Activated naive CD8-positive, alpha-beta T cell (primary cell): ENCODE data around the gene MLNR.

Experiments
- H3K27ac Mint-ChIP-seq: one replicate; pipeline ENCODE4 v1.8.0; 2021; ENCODE audit warnings: mixed read lengths
- H3K27me3 Mint-ChIP-seq: one replicate; pipeline ENCODE4 v1.8.0; 2021; ENCODE audit warnings: mixed read lengths
- H3K36me3 Mint-ChIP-seq: one replicate; pipeline ENCODE4 v1.8.0; 2021; ENCODE audit warnings: mixed read lengths
- H3K4me1 Mint-ChIP-seq: one replicate; pipeline ENCODE4 v1.8.0; 2021; ENCODE audit warnings: low read depth, mixed read lengths
- H3K4me3 Mint-ChIP-seq: one replicate; pipeline ENCODE4 v1.8.0; 2021; ENCODE audit warnings: mild to moderate bottlenecking, mixed read lengths
- H3K9me3 Mint-ChIP-seq: one replicate; pipeline ENCODE4 v1.8.0; 2021; ENCODE audit warnings: low read depth, mixed read lengths

Gene MLNR

DNA sequence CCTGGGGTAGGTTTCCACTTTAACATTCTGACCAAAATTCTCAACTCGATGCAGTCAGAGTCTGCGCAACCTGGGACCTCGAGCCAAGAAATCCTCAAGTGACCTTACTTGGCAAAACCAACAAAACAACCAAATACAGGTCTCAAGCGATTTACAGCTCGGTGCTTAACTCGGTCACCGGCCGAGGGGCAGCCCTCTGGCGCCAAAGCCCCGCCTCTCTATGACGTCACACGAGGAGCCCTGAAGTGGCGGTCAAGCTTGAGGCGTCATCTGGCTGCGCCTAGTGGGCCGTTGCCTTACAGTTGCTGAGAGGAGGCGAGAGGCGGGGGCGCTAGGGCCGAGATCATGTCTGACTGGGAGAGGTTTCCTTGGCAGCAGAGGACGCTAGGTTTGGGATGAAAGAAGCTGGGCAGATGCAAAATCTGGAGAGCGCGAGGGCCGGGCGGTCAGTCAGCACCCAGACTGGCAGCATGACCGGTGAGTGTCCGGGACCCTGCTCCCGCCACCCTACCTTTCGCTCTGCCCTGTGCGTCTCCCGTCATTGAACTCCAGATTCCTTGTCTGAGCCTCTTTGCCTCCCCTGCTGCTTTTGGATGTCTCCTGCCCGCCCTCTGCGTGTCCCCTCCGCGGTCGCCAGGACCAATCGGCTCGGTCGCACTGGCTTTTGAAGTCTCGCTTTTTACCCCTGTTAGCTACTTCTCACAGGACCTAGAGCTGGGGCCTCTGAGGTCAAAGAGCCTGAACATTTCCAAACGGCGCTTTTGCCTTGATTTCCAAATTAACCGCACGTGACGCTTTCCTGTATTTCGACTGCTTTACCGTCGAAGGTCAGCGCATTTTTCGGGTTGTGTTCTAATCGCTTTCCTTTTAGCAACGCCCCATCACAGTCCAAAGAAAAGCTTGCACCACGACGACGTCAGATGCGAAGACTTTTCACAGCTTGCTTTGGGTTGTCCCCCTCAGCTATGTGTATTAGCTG lies 27.8 kb downstream of the MLNR start, which contains the start of gene CDADC1:
TSS of gene CDADC1 (plus strand) at position 283 of the 979 bp plus-strand sequence. CDS start at position 396, 113 bp downstream.
- H3K27ac Mint-ChIP-seq, result peak within 1 kb of the TSS; percentile 96
- peak within 1 kb of the TSS; percentile 99 for H3K4me3 Mint-ChIP-seq
- H3K4me1 Mint-ChIP-seq, result peaks cover 46% of the 10 kb centered on the region
- H3K27me3 Mint-ChIP-seq, result no peaks in the 10 kb centered on the region
- no peaks in the 10 kb centered on the region for H3K9me3 Mint-ChIP-seq
- H3K36me3 Mint-ChIP-seq, result no peaks in the 10 kb centered on the region

DNA sequence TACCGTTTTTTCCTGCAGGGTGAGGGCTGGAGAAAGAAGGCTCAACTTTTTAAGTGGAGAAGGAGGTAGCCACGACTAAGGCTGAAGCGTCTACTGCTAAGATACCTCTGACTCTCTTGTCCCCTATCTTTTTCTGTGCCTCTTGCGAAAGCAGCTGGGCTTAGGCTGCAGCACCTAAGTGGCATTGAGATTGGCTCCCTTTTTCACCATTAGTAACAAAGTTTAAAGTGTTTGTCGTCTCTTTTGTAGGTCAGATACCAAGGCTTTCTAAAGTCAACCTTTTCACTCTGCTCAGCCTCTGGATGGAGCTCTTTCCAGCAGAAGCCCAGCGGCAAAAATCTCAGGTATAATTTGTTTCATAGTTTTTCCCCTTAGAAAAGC lies 28.5 kb downstream of the MLNR start:
- H3K4me1 Mint-ChIP-seq, result peaks cover 53% of the 10 kb centered on the region
- H3K27ac Mint-ChIP-seq, result peak overlapping the region; percentile 96
- H3K36me3 Mint-ChIP-seq, result peaks cover 3% of the 10 kb centered on the region

DNA sequence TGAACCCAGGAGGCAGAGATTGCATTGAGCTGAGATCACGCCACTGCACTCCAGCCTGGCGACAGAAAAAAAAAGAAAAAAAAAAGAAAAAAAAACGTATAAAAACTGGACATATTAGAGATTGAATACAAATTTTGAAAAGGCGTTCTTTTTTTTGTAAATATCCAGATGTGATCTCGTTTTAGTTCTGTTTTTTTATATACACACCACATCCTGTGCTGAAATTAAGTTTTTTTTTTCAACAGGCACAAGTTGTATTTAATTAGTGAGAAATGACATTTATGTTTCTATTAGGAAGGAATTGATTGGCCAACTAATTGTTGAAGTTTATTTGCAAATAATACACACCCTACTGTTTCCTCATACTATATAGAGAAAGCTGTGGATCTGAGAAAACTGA lies 31.2 kb downstream of the MLNR start:
- H3K27me3 Mint-ChIP-seq, result no peaks in the 10 kb centered on the region
- H3K36me3 Mint-ChIP-seq, result peaks cover 18% of the 10 kb centered on the region
- no peak overlapping the region for H3K4me3 Mint-ChIP-seq
- H3K9me3 Mint-ChIP-seq, result no peaks in the 10 kb centered on the region
- H3K4me1 Mint-ChIP-seq, result peaks cover 67% of the 10 kb centered on the region
- H3K27ac Mint-ChIP-seq, result no peak overlapping the region

More for the DNA sequence above, 28.5 kb downstream of the MLNR start:
- peak overlapping the region; percentile 99 for H3K4me3 Mint-ChIP-seq
- no peaks in the 10 kb centered on the region for H3K27me3 Mint-ChIP-seq
- H3K9me3 Mint-ChIP-seq, result no peaks in the 10 kb centered on the region

DNA sequence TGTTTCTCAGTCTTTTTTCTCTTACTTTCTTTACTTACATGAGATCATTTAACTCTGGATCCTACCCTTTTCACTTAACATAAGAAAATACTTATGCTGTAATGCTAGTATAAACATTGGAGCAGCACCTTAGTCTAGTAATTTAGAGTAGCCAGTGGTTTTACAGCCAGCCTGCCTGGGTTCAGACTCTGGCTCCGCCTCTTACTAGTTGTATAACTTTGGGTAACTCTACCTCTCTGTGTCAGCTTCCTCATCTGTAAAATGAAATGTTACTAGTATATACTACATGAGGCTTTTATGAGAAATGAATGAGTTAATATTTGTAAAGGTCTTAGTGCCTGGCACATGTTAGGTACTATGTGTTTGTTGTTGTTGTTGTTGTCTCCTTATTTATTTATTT lies 33.2 kb downstream of the MLNR start:
- peaks cover 27% of the 10 kb centered on the region for H3K36me3 Mint-ChIP-seq
- H3K27ac Mint-ChIP-seq, result peak overlapping the region; percentile 46
- no peaks in the 10 kb centered on the region for H3K27me3 Mint-ChIP-seq
- H3K9me3 Mint-ChIP-seq, result no peaks in the 10 kb centered on the region
- H3K4me3 Mint-ChIP-seq, result no peak overlapping the region
- peaks cover 70% of the 10 kb centered on the region for H3K4me1 Mint-ChIP-seq

DNA sequence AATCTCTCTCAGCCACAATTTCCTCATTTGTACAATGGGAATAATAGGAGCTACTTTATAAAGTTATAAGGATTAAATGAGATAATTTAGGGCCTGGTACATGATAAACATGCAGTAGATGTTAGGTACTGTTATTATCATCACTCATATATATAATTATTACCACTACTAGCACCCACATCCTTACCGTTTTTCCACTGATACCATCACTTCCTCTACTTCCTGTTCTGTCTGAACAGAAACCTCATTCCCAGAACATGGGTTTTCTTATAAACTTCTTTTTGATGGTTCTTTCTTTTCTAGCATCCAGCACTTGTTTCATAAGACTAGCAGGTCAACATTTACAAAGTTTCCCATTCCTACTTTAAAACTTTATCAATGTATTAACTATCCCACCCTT lies 33.9 kb downstream of the MLNR start:
- peaks cover 27% of the 10 kb centered on the region for H3K36me3 Mint-ChIP-seq
- no peak overlapping the region for H3K4me3 Mint-ChIP-seq
- peak overlapping the region; percentile 66 for H3K27ac Mint-ChIP-seq
- H3K9me3 Mint-ChIP-seq, result no peaks in the 10 kb centered on the region
- H3K27me3 Mint-ChIP-seq, result no peaks in the 10 kb centered on the region
- H3K4me1 Mint-ChIP-seq, result peaks cover 68% of the 10 kb centered on the region

DNA sequence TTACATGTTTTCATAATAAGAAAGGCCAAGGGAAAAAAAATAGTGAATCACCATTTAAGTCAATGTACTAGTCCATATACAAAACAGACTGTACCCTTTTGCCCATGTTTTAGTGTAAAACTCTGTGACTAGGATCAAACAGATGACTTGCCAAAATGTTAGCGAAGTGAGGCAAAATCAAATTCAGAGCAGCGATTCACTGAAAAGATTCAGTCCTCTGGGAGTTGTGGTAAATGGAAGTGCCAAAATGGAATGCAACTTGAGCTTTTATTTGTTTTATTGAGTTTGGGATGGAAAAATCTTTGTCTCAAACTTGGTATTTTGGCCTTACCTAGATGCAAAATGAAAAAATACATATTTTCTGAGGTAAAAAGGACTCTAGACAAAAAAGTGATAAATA lies 36.7 kb downstream of the MLNR start:
- peak overlapping the region; percentile 17 for H3K4me3 Mint-ChIP-seq
- H3K4me1 Mint-ChIP-seq, result peaks cover 48% of the 10 kb centered on the region
- H3K27ac Mint-ChIP-seq, result peak overlapping the region; percentile 7
- H3K9me3 Mint-ChIP-seq, result no peaks in the 10 kb centered on the region
- peaks cover 36% of the 10 kb centered on the region for H3K36me3 Mint-ChIP-seq
- H3K27me3 Mint-ChIP-seq, result no peaks in the 10 kb centered on the region

DNA sequence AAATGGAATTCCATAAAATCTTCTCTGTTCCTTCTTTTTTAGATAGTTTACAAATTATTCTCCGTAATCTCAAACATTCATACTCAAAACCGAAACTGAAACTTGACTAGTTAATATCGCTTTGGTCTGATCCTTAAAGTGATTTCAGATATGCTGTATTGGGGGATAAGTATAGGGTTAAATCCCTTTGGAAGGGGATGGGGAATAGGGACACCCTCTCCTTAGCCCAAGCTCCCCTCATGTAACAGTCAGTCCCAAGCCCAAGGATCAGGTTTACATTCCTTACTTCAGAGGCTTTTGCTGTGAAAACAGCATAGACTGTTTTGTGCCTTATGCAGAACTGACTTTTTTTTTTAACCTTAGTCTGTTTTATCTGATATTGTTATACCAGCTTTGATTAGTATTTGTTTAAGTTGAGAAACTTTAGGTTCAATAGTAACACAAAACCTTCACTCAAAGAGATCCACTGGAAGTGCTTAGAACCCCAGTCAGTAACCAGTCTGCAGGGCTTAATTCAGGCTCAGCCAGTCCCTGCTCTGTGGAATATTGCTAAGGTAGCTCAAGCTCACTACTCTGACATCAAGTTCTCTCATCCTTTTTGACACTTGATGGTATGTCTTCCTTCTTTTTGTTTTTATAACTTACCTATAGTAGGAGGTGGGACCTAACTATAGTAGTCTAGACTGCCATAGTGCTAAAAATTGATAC lies 38.1 kb downstream of the MLNR start:
- no peak overlapping the region for H3K27ac Mint-ChIP-seq
- H3K9me3 Mint-ChIP-seq, result no peaks in the 10 kb centered on the region
- no peaks in the 10 kb centered on the region for H3K27me3 Mint-ChIP-seq
- peak overlapping the region; percentile 84 for H3K4me3 Mint-ChIP-seq
- peaks cover 37% of the 10 kb centered on the region for H3K36me3 Mint-ChIP-seq
- peaks cover 39% of the 10 kb centered on the region for H3K4me1 Mint-ChIP-seq

DNA sequence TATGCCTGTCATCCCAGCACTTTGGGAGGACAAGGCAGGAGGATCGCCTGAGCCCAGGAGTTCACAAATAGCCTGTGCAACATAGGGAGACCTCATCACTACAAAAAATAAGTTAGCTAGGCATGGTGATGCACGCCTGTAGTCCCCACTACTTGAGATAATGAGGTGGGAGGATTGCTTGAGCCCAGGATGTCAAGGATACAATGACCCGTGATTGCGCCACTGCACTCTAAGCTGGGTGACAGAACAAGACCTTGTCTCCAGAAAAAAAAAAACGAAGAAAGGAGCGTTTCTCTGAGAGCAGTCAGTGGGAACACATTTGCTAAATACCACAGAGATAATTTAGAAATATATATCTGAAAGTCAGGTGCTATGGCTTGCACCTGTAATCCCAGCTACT lies 39.4 kb downstream of the MLNR start:
- Mint-ChIP-seq H3K9me3 (no peaks in the 10 kb centered on the region), H3K36me3 (peaks cover 33% of the 10 kb centered on the region), H3K27ac (no peak overlapping the region), H3K4me3 (no peak overlapping the region), H3K4me1 (peaks cover 28% of the 10 kb centered on the region), H3K27me3 (no peaks in the 10 kb centered on the region)

DNA sequence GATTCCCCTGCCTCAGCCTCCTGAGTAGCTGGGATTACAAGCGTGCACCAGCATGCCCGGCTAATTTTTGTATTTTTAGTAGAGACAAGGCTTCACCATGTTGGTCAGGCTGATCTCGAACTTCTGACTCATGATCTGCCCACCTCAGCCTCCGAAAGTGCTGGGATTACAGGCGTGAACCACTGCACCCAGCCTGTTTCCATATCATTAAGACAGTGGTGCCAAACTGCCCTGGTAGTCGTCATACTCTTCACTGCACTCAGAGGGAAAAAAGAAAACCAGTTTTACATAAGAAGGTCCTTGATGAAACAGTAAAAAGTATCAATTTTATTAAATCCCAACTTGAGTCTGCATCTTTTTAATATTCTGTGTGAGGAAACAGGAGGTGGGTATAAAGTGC lies 42.5 kb downstream of the MLNR start:
- Mint-ChIP-seq H3K27me3 (no peaks in the 10 kb centered on the region), H3K27ac (no peak overlapping the region), H3K9me3 (no peaks in the 10 kb centered on the region), H3K4me3 (no peak overlapping the region), H3K4me1 (peaks cover 11% of the 10 kb centered on the region), H3K36me3 (peaks cover 18% of the 10 kb centered on the region)

DNA sequence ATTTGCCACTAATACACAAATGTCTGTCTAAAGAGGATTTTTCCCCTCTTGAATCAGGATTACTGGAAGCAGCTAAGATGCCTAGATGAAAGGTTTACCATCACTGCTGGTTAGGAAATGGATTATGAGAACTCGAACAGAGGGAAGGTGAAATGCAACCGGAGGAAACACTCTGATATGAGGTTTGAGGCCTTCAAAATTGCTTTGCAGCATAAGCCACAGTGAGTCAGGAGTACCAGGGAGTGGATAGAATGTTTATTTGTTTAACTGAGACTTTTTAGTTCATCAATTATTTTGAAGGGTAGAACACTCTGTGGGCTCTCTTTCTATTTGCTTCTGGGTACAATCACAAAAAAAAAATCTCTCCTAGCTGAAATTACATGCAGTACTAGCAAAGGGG lies 45.7 kb downstream of the MLNR start:
- H3K4me1 Mint-ChIP-seq, result no peaks in the 10 kb centered on the region
- H3K4me3 Mint-ChIP-seq, result no peak overlapping the region
- H3K9me3 Mint-ChIP-seq, result no peaks in the 10 kb centered on the region
- H3K27ac Mint-ChIP-seq, result no peak overlapping the region
- no peaks in the 10 kb centered on the region for H3K27me3 Mint-ChIP-seq
- H3K36me3 Mint-ChIP-seq, result peaks cover 20% of the 10 kb centered on the region

DNA sequence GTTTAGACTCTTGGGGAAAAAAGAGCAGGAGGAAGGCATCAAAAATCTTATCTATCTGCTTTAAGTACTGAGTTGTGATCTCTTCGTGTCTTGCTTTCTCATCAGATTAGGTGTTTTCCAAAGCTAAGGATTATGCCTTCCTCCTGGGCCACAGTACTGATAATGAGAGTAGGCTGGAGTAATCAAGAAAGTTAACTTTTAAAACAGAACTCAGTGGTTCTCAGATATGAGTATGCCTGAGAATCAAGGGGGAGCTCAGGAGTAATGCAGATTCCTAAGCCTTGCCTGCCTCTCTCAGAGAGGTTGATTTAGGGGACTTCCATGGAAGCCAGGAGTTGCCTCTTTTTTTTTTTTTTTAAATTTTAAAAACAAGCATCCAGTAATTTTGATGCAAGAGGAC lies 51.1 kb downstream of the MLNR start:
- Mint-ChIP-seq H3K27me3 (no peaks in the 10 kb centered on the region), H3K36me3 (peaks cover 12% of the 10 kb centered on the region), H3K27ac (no peak overlapping the region), H3K4me1 (no peaks in the 10 kb centered on the region), H3K9me3 (no peaks in the 10 kb centered on the region), H3K4me3 (no peak overlapping the region)
